ENCODE data around the gene CCNF. TPM values are rescaled to one million over a fixed set of nuclear protein-coding genes. Genes with fewer than 3 reads are reported as not detected.
"Not testable (repeated sequence)": the region's sequence is repeated elsewhere in the genome, so short reads cannot be mapped to it uniquely, and the experiment has no call there.

The CCNF gene
- 21.3 and 22.1 TPM in 2 replicates for total RNA-seq (2012; rRNA removed)

GRCh38 chr16:2429034-2429770 is at the start of gene CCNF:
Gene CCNF, plus strand, starts transcription at chr16:2429447. Its CDS starts 35 bp downstream, at chr16:2429482.
- Histone ChIP-seq H3K9me3 (replicated peaks; ENCODE audit: low read length) (no peaks in the 10 kb centered on the region), H3K27me3 (ENCODE audit: control insufficient read depth, insufficient read depth, low read length) (no peaks in the 10 kb centered on the region), H3K4me3 (ENCODE audit: low read length) (peak within 1 kb of the TSS; percentile 98), H3K4me2 (ENCODE audit: low read length) (peak within 1 kb of the TSS; percentile 91), H3K36me3 (ENCODE audit: insufficient read depth, low read length) (peaks cover 16% of the 10 kb centered on the region), H3K9ac (ENCODE audit: low read depth, low read length) (peak within 1 kb of the TSS; percentile 89), H3K4me1 (ENCODE audit: control insufficient read depth, insufficient read depth, low read length) (peaks cover 23% of the 10 kb centered on the region)

- Histone ChIP-seq H3K4me3 (ENCODE audit: low read length) (no peak overlapping the region), H3K27me3 (ENCODE audit: control insufficient read depth, insufficient read depth, low read length) (peaks cover 13% of the 10 kb centered on the region), H3K36me3 (ENCODE audit: insufficient read depth, low read length) (no peaks in the 10 kb centered on the region), H3K4me1 (ENCODE audit: control insufficient read depth, insufficient read depth, low read length) (peaks cover 1% of the 10 kb centered on the region), H3K9ac (ENCODE audit: low read depth, low read length) (no peak overlapping the region), H3K9me3 (replicated peaks; ENCODE audit: low read length) (no peaks in the 10 kb centered on the region), H3K4me2 (ENCODE audit: low read length) (no peak overlapping the region)
These were observed 45.7 kb upstream of the CCNF start for GRCh38 chr16:2383501-2383900.

- H3K9ac ChIP-seq (ENCODE audit: low read depth, low read length), result no peak overlapping the region
These were observed 44.8 kb upstream of the CCNF start for GRCh38 chr16:2384426-2384825.

GRCh38 chr16:2385190-2385836 is 43.9 kb upstream of the CCNF start:
- no peak overlapping the region for H3K4me3 ChIP-seq (ENCODE audit: low read length)
- no peak overlapping the region for H3K9ac ChIP-seq (ENCODE audit: low read depth, low read length)

More at GRCh38 chr16:2384426-2384825, 44.8 kb upstream of the CCNF start:
- Histone ChIP-seq H3K36me3 (ENCODE audit: insufficient read depth, low read length) (no peaks in the 10 kb centered on the region), H3K4me3 (ENCODE audit: low read length) (no peak overlapping the region), H3K9me3 (replicated peaks; ENCODE audit: low read length) (no peaks in the 10 kb centered on the region), H3K4me2 (ENCODE audit: low read length) (no peak overlapping the region), H3K4me1 (ENCODE audit: control insufficient read depth, insufficient read depth, low read length) (peaks cover 4% of the 10 kb centered on the region), H3K27me3 (ENCODE audit: control insufficient read depth, insufficient read depth, low read length) (peaks cover 13% of the 10 kb centered on the region)

GRCh38 chr16:2385982-2386381 is 43.3 kb upstream of the CCNF start:
- H3K4me3 ChIP-seq (ENCODE audit: low read length); H3K27me3 ChIP-seq (ENCODE audit: control insufficient read depth, insufficient read depth, low read length); H3K4me2 ChIP-seq (ENCODE audit: low read length); H3K9ac ChIP-seq (ENCODE audit: low read depth, low read length); H3K4me1 ChIP-seq (ENCODE audit: control insufficient read depth, insufficient read depth, low read length); H3K9me3 ChIP-seq (replicated peaks; ENCODE audit: low read length); H3K36me3 ChIP-seq (ENCODE audit: insufficient read depth, low read length): not testable (repeated sequence)

More at GRCh38 chr16:2385190-2385836, 43.9 kb upstream of the CCNF start:
- no peaks in the 10 kb centered on the region for H3K9me3 ChIP-seq (replicated peaks; ENCODE audit: low read length)
- no peaks in the 10 kb centered on the region for H3K36me3 ChIP-seq (ENCODE audit: insufficient read depth, low read length)
- H3K4me2 ChIP-seq (ENCODE audit: low read length), result no peak overlapping the region
- peaks cover 9% of the 10 kb centered on the region for H3K27me3 ChIP-seq (ENCODE audit: control insufficient read depth, insufficient read depth, low read length)
- peaks cover 4% of the 10 kb centered on the region for H3K4me1 ChIP-seq (ENCODE audit: control insufficient read depth, insufficient read depth, low read length)

- Histone ChIP-seq H3K4me3 (ENCODE audit: low read length) (no peak overlapping the region), H3K4me1 (ENCODE audit: control insufficient read depth, insufficient read depth, low read length) (peaks cover 4% of the 10 kb centered on the region), H3K27me3 (ENCODE audit: control insufficient read depth, insufficient read depth, low read length) (peaks cover 8% of the 10 kb centered on the region), H3K36me3 (ENCODE audit: insufficient read depth, low read length) (no peaks in the 10 kb centered on the region), H3K9me3 (replicated peaks; ENCODE audit: low read length) (no peaks in the 10 kb centered on the region), H3K9ac (ENCODE audit: low read depth, low read length) (no peak overlapping the region), H3K4me2 (ENCODE audit: low read length) (no peak overlapping the region)
These were observed 42.3 kb upstream of the CCNF start for GRCh38 chr16:2386990-2387389.

- peaks cover 4% of the 10 kb centered on the region for H3K27me3 ChIP-seq (ENCODE audit: control insufficient read depth, insufficient read depth, low read length)
- H3K9me3 ChIP-seq (replicated peaks; ENCODE audit: low read length), result no peaks in the 10 kb centered on the region
- no peak overlapping the region for H3K4me3 ChIP-seq (ENCODE audit: low read length)
- no peaks in the 10 kb centered on the region for H3K36me3 ChIP-seq (ENCODE audit: insufficient read depth, low read length)
- no peak overlapping the region for H3K9ac ChIP-seq (ENCODE audit: low read depth, low read length)
- H3K4me1 ChIP-seq (ENCODE audit: control insufficient read depth, insufficient read depth, low read length), result peaks cover 4% of the 10 kb centered on the region
- H3K4me2 ChIP-seq (ENCODE audit: low read length), result no peak overlapping the region
These were observed 40.9 kb upstream of the CCNF start for GRCh38 chr16:2388139-2388874.

GRCh38 chr16:2388875-2389433 is 40.3 kb upstream of the CCNF start:
- Histone ChIP-seq H3K9ac (ENCODE audit: low read depth, low read length) (no peak overlapping the region), H3K4me2 (ENCODE audit: low read length) (no peak overlapping the region), H3K4me3 (ENCODE audit: low read length) (no peak overlapping the region), H3K9me3 (replicated peaks; ENCODE audit: low read length) (no peaks in the 10 kb centered on the region), H3K36me3 (ENCODE audit: insufficient read depth, low read length) (no peaks in the 10 kb centered on the region), H3K4me1 (ENCODE audit: control insufficient read depth, insufficient read depth, low read length) (peaks cover 4% of the 10 kb centered on the region), H3K27me3 (ENCODE audit: control insufficient read depth, insufficient read depth, low read length) (peaks cover 5% of the 10 kb centered on the region)

GRCh38 chr16:2392025-2392424 is 37.2 kb upstream of the CCNF start:
- Histone ChIP-seq H3K4me3 (ENCODE audit: low read length) (no peak overlapping the region), H3K4me2 (ENCODE audit: low read length) (no peak overlapping the region), H3K9ac (ENCODE audit: low read depth, low read length) (no peak overlapping the region), H3K9me3 (replicated peaks; ENCODE audit: low read length) (no peaks in the 10 kb centered on the region), H3K36me3 (ENCODE audit: insufficient read depth, low read length) (no peaks in the 10 kb centered on the region), H3K27me3 (ENCODE audit: control insufficient read depth, insufficient read depth, low read length) (peaks cover 17% of the 10 kb centered on the region), H3K4me1 (ENCODE audit: control insufficient read depth, insufficient read depth, low read length) (peaks cover 4% of the 10 kb centered on the region)

- Histone ChIP-seq H3K27me3 (ENCODE audit: control insufficient read depth, insufficient read depth, low read length) (peaks cover 17% of the 10 kb centered on the region), H3K9ac (ENCODE audit: low read depth, low read length) (no peak overlapping the region), H3K9me3 (replicated peaks; ENCODE audit: low read length) (no peaks in the 10 kb centered on the region), H3K36me3 (ENCODE audit: insufficient read depth, low read length) (no peaks in the 10 kb centered on the region), H3K4me1 (ENCODE audit: control insufficient read depth, insufficient read depth, low read length) (no peaks in the 10 kb centered on the region), H3K4me3 (ENCODE audit: low read length) (no peak overlapping the region), H3K4me2 (ENCODE audit: low read length) (no peak overlapping the region)
These were observed 30.7 kb upstream of the CCNF start for GRCh38 chr16:2398520-2398919.

- Histone ChIP-seq H3K9me3 (replicated peaks; ENCODE audit: low read length) (no peaks in the 10 kb centered on the region), H3K36me3 (ENCODE audit: insufficient read depth, low read length) (no peaks in the 10 kb centered on the region), H3K9ac (ENCODE audit: low read depth, low read length) (no peak overlapping the region), H3K4me1 (ENCODE audit: control insufficient read depth, insufficient read depth, low read length) (no peaks in the 10 kb centered on the region), H3K27me3 (ENCODE audit: control insufficient read depth, insufficient read depth, low read length) (peaks cover 6% of the 10 kb centered on the region), H3K4me2 (ENCODE audit: low read length) (no peak overlapping the region), H3K4me3 (ENCODE audit: low read length) (no peak overlapping the region)
These were observed 25.1 kb upstream of the CCNF start for GRCh38 chr16:2404099-2404498.

Data from skeletal muscle satellite cell (primary cell).